ENCODE data around the gene S100A13.
"Not testable (repeated sequence)": the region's sequence is repeated elsewhere in the genome, so short reads cannot be mapped to it uniquely, and the experiment has no call there.

Gene S100A13

DNA sequence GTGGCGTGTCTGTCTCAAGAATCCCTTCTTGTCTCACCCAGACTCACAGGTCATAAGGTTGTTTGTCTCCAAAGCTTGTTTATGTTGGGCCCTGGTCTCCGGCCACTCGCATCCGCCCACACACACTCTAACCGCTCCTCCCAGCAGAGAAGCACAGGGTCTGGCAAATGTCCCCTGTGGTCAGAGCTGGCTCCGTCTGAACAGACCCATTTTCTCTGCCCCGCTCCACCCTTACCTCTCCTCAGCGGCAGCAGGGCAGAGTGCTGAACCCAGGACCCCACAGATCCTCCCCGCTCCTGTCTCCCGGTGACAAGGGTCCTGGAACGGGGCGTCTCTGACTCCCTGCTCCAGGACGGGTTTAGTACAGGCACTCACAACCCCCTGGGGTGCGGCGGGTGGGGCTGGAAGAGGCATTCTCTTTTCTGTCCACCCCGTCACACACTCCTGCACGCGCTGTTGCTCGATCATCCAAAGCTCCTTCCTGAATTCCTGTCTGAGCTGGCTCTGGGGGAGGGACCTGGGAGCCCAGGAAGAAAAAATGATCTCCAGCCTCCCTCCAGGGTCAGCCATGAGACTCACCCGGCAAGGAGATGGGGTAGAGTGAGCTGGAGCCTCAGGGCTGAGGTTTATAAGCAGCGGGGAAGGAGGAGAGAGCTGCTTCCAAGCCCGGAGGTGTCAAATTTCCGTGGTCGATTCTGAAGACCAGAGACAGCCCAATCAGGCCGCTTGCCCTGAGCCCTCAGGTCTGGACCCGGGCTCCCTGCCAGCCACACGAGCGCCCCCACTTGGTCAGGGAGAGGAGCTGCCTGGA, at the start of gene S100A13:
Gene S100A13, minus strand, starts transcription at position 602 of the 811 bp plus-strand sequence. CDS start 1,033 bp downstream, outside the sequence.
- DNase-seq (ENCODE audit: low spot score): peak; percentile 41

DNA sequence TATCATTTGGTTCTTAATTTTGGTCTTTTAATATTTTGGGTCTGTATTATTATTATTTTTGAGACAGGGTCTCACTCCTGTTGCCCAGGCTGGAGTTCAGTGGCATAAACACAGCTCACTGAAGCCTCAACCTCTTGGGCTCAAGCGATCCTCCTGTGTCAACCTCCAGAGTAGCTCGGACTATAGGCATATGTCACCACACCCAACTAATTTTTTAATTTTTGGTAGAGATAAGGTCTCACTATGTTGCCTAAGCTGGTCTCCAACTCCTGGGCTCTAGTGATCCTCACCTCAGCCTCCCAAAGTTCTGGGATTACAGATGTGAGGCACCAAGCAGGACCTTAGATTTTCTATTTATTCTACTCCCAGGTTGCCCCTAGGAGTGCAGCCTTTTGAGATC, 46.2 kb upstream of the S100A13 start:
- DNase-seq (ENCODE audit: low spot score): no peak

- DNase-seq (ENCODE audit: low spot score): peak; percentile 27
Measured at GRCh38 chr1:153671628-153672353, 44.5 kb upstream of the S100A13 start.

DNA sequence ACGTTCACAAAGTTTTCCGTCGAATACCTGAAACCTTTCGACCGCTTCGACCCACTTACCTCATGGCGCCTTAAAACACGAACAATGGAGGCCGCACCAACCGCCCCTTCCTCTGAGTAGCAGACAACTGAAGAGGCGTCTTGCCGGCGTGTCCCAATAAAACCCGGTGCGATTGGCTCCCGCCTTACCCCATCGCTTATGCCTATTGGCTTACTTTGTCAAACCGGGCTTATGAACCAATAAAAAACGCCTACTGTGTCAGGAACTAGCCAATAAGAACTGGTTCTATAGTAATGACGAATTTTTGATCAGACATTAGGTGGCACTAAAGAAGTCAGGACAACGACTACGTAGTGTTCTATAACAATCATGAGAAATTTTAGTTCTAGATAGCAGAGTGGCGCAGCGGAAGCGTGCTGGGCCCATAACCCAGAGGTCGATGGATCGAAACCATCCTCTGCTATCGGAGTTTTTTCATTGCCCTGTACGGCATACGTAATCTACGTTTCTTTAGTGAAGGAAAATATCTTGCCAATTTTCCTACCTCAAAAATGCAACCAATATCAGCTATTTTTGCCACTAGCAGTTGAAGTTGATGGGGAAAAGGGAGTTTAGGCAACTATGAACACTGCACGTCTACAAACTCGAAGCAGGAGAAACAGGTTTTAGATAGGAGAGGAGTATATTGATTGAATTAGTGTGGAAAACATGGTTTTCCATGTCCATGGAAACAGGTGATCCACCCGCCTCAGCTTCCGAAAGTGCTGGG, 43.7 kb upstream of the S100A13 start, which contains the start of gene ILF2:
Gene ILF2, minus strand, starts transcription at position 135 of the 769 bp plus-strand sequence. Its CDS starts 71 bp downstream, at position 64.
- peak; percentile 98 for DNase-seq (ENCODE audit: low spot score)

DNA sequence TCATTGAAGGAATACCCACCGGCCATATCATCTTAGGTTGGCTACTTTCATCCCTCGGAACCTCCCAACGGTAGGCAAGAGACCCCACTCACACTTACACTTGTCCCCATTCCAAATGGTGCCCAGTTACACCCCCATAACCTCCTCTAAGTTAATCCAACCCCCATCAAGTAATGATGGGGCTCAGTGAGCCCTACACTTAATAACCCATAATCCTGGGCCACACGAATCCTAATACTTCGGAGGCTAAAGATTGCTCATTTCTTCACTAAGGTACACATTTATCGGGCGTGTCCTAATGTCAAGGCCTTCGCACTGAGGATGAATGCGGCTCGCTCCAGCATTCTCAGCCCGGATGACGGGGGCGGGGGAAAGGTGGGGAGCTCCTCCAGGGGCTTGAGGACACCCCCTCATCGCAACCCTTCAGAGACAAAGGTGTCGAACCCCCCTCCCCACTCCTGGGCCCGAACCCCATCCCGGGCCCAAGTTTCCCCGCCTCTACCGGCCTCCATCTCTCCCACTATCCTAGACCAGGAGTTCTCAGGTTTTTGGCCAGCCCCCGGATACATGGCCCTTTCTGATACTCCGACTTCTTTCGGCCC, 43.1 kb upstream of the S100A13 start:
- DNase-seq (ENCODE audit: low spot score): peak; percentile 15

DNA sequence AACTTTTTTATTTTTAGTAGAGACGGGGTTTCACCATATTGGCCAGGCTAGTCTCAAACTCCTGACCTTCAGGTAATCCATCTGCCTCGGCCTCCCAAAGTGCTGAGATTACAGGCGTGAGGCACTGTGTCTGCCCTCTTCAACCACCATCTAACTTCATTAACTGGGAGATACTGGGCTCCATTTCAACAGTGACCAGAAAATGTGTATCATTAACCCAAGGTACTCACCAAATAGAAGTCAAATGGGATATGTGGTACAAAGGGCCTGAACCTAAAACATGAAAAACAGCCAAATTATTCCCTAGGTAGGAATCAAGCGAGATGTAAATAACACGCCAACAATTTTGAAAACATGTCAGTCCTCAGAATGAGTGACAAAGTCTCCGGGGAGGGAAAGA, 42.3 kb upstream of the S100A13 start:
- no peak for DNase-seq (ENCODE audit: low spot score)

DNA sequence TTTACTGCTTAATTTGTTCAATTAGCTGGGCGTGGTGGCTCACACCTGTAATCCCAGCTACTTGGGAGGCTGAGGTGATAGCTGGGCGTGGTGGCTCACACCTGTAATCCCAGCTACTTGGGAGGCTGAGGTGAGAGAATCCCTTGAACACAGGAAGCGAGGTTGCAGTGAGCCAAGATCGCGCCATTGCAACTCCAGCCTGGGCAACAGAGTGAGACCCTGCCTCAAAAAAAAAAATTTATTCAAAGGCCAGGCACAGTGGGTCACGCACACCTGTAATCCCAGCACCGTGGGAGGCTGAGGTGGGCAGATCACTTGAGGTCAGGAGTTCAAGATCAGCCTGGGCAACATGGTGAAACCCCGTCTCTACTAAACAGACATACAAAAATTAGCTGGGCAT, 41.4 kb upstream of the S100A13 start:
- not testable (repeated sequence) for DNase-seq (ENCODE audit: low spot score)

DNA sequence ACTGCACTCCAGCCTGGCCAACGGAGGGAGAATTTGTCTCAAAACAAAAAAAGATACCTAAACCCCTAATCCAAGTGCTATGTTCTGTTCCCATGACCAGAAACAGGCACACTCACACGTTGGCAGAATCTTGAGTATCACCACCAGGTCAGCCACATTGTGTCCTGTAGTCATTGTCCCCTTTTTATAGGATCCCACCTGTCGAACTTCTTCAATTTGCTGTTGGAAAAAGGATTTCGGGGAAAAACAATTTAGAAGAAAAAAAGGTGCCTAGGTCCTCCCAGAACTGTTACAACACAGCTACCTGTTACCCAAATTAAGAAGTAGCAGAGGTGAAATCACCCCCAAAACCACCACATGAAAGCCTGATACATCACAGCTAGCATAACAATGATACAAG, 40.1 kb upstream of the S100A13 start:
- no peak for DNase-seq (ENCODE audit: low spot score)

DNA sequence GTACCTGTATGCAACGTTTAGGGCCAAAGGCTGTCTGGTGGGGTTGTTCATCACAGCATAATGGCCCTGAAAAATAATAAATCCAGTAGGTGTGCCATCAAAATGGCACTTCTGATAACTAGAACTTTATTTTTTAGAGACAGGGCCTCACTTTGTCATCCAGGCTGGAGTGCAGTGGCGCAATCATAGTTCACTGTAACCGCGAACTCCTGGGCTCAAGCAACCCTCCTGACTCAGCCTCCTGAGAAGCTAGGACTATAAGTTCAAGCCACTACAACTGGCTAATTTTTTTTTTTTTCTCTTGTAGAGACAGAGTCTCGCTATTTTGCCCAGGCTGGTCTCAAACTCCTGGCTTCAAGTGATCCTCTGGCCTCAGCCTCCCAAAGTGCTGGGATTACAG, 35.9 kb upstream of the S100A13 start:
- DNase-seq (ENCODE audit: low spot score): no peak

GRCh38 chr1:153662269-153662668, 35.0 kb upstream of the S100A13 start:
- no peak for DNase-seq (ENCODE audit: low spot score)

- DNase-seq (ENCODE audit: low spot score): no peak
Measured at GRCh38 chr1:153661111-153661708, 33.9 kb upstream of the S100A13 start.

DNA sequence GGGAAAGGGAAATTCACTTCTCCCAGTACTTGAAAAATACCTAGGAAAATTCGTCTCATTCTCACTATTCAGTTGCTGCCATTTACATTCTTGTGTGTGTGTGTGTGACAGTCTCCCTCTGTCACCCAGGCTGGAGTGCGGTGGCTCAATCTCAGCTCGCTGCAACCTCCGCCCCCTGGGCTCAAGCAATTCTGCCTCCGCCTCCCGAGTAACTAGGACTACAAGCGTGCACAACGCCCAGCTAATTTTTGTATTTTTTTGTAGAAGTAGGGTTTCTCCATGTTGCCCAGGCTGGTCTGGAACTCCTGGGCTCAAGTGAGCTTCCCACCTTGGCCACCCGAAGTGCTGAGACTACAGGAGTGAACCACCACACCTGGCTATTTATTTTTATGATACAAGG, 32.4 kb upstream of the S100A13 start:
- no peak for DNase-seq (ENCODE audit: low spot score)

- DNase-seq (ENCODE audit: low spot score): no peak
Measured at GRCh38 chr1:153659175-153659534, 31.9 kb upstream of the S100A13 start.

DNA sequence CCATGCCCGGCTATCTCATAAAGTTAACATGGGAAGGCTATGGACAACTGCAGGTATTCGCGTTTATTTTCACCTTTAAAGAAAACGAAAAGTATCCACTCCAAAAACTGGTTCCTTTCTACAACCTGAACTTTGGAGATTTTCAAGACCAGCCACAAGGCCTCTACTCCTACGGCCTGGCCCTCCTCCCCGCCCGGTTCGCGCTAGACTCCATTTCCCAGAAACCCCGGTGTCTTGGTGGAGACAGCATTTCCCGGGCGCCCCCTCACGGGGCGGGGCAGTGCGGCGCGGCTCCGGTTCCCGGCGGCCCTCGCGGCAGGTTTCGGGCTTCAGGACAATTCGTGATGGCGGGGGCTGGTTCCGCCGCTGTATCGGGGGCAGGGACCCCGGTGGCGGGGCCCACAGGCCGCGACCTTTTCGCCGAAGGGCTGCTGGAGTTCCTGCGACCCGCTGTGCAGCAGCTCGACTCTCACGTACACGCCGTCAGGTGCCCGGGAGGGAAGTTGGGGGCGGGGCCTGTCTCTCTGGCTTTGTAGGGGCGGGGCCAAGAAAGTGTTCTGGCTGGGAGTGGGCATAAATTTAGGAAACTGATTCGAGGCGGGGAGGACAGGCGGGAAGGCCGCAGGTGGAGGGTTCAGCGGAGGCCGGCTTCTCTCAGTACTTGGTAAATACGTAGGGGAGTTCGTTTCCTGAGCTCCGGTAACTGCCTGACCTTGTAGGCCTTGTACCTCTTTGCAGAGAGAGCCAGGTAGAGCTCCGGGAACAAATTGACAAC, 31.3 kb upstream of the S100A13 start, which contains the start of gene SNAPIN:
Gene SNAPIN, plus strand, starts transcription at position 304 of the 775 bp plus-strand sequence. Its CDS starts 41 bp downstream, at position 345.
- peak; percentile 97 for DNase-seq (ENCODE audit: low spot score)

DNA sequence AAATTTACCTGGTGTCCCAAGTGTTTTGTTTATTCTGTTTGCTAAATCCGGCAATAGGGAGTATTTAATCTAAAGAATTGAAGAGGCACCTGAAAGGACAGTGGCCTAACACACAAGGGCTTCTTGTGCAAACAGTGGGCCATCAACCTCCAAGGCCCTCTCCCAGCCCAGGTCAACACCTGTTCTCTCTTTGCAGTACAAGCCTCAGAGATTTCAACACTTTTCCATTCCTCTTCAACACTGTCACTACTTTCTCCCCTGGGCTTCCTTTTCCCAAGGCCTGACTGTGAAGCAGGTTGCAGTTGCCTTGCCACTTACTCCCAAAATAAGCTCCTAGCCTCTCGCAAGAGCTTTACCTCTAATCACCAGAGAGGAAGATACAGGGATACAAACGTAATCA, 28.0 kb upstream of the S100A13 start:
- no peak for DNase-seq (ENCODE audit: low spot score)

- DNase-seq (ENCODE audit: low spot score): no peak
Measured at GRCh38 chr1:153652805-153653500, 25.6 kb upstream of the S100A13 start.

DNA sequence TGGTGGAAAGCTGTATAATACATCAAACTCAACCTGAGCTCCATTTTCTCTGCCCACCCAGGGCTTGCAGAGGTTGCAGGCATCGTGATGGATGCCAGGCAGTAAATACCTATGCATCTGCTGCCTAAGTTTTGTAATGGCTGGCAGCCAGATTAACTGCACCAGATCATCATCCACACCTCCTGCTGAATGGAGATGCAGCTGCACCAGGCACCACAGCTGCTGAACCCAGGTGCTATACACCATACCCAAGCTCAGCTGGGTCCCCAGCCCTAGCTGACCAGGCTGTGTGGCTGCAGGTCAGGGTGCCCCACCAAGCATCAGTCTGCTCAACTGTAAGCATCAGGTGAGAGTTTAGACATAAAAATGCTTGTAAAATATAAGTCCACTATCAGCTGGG, 24.5 kb upstream of the S100A13 start:
- DNase-seq (ENCODE audit: low spot score): no peak

- DNase-seq (ENCODE audit: low spot score): no peak
Measured at GRCh38 chr1:153649863-153650235, 22.5 kb upstream of the S100A13 start.

- DNase-seq (ENCODE audit: low spot score): no peak
Measured at GRCh38 chr1:153649137-153649862, 22.0 kb upstream of the S100A13 start.
